Aorta (tissue), 5 donors: ENCODE results near the gene AADACL2. TPM values are rescaled to one million over a fixed set of nuclear protein-coding genes. Genes with fewer than 3 reads are reported as not detected.
"Not testable (repeated sequence)": the region's sequence is repeated elsewhere in the genome, so short reads cannot be mapped to it uniquely, and the experiment has no call there.

Experiments
- ATAC-seq: fragments of 200-7000 bp; cut with Tn5 transposase; one replicate; pipeline ENCODE4 v1.9.1; 2022; ENCODE audit warnings: moderate library complexity; ENCODE audit not compliant: low FRiP score
- DNase-seq, 2 donors: peaks; one replicate each; pipeline ENCODE4 v3.0.0-alpha.2; 2020
- H3K27ac ChIP-seq, 2 donors: one replicate each; pipeline ENCODE4 v1.5.1; 2013; ENCODE audit warnings: low read length in 2 of 2, mild to moderate bottlenecking in 2 of 2, moderate library complexity in 2 of 2, control low read depth in 1 of 2, inconsistent platforms in 1 of 2, low read depth in 1 of 2
- H3K27me3 ChIP-seq, 2 donors: one replicate each; pipeline ENCODE4 v1.6.1; 2013; ENCODE audit warnings: control low read depth in 1 of 2, low read length in 1 of 2, mild to moderate bottlenecking in 1 of 2, moderate library complexity in 1 of 2; ENCODE audit not compliant: insufficient read depth in 2 of 2, control insufficient read depth in 1 of 2
- H3K36me3 ChIP-seq, 2 donors: one replicate each; pipeline ENCODE4 v1.6.1; 2013; ENCODE audit warnings: control low read depth in 1 of 2, low read length in 1 of 2, mild to moderate bottlenecking in 1 of 2; ENCODE audit not compliant: insufficient read depth in 2 of 2, control insufficient read depth in 1 of 2
- H3K4me1 ChIP-seq, 2 donors: one replicate each; pipeline ENCODE4 v1.6.1; 2013; ENCODE audit warnings: low read length in 2 of 2, control low read depth in 1 of 2, mild to moderate bottlenecking in 1 of 2, moderate library complexity in 1 of 2; ENCODE audit not compliant: insufficient read depth in 2 of 2, control insufficient read depth in 1 of 2
- H3K4me3 ChIP-seq, 2 donors: one replicate each; pipeline ENCODE4 v1.5.1; 2013; ENCODE audit warnings: low read length in 2 of 2, control low read depth in 1 of 2, mild to moderate bottlenecking in 1 of 2
- H3K9me3 ChIP-seq: one replicate; pipeline ENCODE4 v1.6.1; 2013; ENCODE audit warnings: mild to moderate bottlenecking, low read length; ENCODE audit not compliant: control insufficient read depth
- WGBS, 2 donors: extraction: QIAGEN DNeasy Blood & Tissue Kit; methylation state at CpG; one replicate each; pipeline ENCODE4 v1.1.7; 2013; 5-methylcytosine and 5-hydroxymethylcytosine counted together
- intact Hi-C, 2 donors: fragments of 100-400 bp; cut with DNase I; formaldehyde crosslinking; loops; one replicate each; pipeline versions ENCODE4 v1.14.2 to v1.15.0; 2022
- polyA plus RNA-seq, 2 donors: library from polyadenylated mRNA; stranded (reverse); fragments of 200-250 nt; gene quantifications; one replicate each; pipeline ENCODE4 v1.2.3, GENCODE V29; 2013
- total RNA-seq, 2 donors: library from RNA; stranded (reverse); fragmentation: NEBNext Ultra II Directional; extraction: Animal tissue kit (Norgen Biotek cat#: 25700); gene quantifications; one replicate each; pipeline ENCODE4 v1.2.1, GENCODE V29; 2021
- donor health status: healthy with polysubstance abuse.
- donor health status: Bipolar disorder and iron deficiency.
- donor health status: DM: no; HTN: no; CAD: no.
- donor health status: DM: no; HTN: no; CAD: no.
- donor health status: DM: yes; HTN: yes; CAD: no.

Gene AADACL2
- total and polyA plus RNA-seq, 4 donors, result 0.24 TPM; not detected in 3

DNA sequence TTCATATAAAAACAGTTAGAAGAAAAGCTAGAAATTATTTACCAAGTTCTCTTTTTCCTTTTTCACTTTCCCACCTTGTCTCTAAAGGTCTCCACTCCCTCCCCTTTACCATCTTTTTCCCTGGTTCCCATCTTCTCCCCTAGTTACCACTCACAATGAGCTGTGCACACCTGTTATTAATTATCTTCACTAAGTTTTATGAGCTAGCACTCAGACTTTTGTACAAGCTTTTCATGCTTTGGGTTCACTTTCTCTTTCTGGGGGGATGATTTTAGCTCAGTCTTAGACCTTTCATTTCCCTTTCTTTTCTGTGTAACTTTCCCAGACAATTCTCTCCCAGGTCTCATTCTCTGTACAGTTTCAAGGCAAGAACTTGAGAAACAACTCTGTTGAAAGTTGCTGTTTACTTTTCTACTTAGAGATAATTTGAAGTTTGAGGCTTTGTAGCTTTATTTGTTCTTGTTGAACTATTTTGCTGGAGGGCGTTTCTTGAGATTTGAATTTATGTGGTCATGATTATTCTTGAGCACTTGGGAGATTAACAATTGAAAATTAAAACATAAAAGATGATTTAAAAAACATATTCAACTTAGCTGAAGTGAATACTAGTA lies 56.2 kb downstream of the AADACL2 start:
- no peaks in the 10 kb centered on the region for H3K27me3 ChIP-seq
- H3K4me1 ChIP-seq, result no peaks in the 10 kb centered on the region
- H3K27ac ChIP-seq, result no peak overlapping the region
- H3K36me3 ChIP-seq, result no peaks in the 10 kb centered on the region
- no peak for DNase-seq
- no peak overlapping the region for H3K4me3 ChIP-seq
- WGBS, 2 donors, result 64 to 67% methylated on average over 1 of the region's 1 CpG
- ATAC-seq, result no peak
- no peaks in the 10 kb centered on the region for H3K9me3 ChIP-seq
- intact Hi-C loops, result no loop called here

DNA sequence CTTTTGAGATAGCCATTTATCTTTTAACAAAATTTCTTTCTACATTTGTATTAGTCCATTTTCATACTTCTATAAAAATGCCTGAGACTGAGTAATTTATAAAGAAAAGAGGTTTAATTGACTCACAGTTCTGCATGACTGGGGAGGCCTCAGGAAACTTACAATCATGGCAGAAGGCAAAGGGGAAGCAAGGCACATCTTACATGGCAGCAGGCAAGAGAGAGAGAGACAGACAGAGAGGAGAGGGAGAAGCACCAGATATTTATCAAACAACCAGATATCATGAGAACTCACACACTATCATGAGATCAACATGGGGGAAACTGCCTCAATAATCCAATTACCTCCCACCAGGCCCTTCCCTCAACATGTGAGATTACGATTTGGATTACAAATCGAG lies 57.0 kb downstream of the AADACL2 start:
- H3K4me1 ChIP-seq, H3K4me3 ChIP-seq, H3K9me3 ChIP-seq, ATAC-seq, DNase-seq, intact Hi-C loops, H3K27ac ChIP-seq, H3K36me3 ChIP-seq, H3K27me3 ChIP-seq: not testable (repeated sequence)
- 93 to 97% methylated on average over 2 of the region's 2 CpGs for WGBS, 2 donors

DNA sequence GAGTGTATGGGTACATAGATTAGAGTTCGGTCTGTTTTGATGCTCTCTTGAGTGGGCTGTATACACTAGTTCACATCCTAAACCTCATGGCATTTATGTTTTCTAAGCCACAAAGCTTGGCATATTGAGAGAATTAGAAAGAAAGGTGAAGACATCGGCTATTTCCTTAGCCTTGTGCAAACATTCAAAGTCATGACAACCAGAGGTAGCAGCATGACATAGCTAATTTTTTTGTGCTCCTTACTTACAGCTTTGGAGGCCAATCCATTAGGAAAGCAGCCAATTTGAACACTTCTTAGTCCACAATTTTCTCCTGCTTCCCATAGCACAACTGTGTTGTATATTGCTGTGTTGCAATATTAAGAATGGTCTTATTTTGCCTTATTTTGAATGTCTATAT lies 58.7 kb downstream of the AADACL2 start:
- Histone ChIP-seq H3K36me3 (no peaks in the 10 kb centered on the region), H3K27me3 (no peaks in the 10 kb centered on the region), H3K4me1 (no peaks in the 10 kb centered on the region), H3K27ac (no peak overlapping the region), H3K9me3 (no peaks in the 10 kb centered on the region), H3K4me3 (no peak overlapping the region)
- DNase-seq, result no peak
- intact Hi-C loops, result no loop called here
- WGBS, 2 donors, result 74 to 80% methylated on average over 2 of the region's 2 CpGs
- ATAC-seq, result no peak

GRCh38 chr3:151793636-151794035 lies 59.9 kb downstream of the AADACL2 start:
- Histone ChIP-seq H3K36me3 (no peaks in the 10 kb centered on the region), H3K4me3 (no peak overlapping the region), H3K9me3 (no peaks in the 10 kb centered on the region), H3K27ac (no peak overlapping the region), H3K4me1 (no peaks in the 10 kb centered on the region), H3K27me3 (no peaks in the 10 kb centered on the region)
- intact Hi-C loops, result no loop called here
- WGBS, 2 donors, result 46 to 66% methylated on average over 2 of the region's 2 CpGs
- ATAC-seq (no peak), DNase-seq (no peak)

DNA sequence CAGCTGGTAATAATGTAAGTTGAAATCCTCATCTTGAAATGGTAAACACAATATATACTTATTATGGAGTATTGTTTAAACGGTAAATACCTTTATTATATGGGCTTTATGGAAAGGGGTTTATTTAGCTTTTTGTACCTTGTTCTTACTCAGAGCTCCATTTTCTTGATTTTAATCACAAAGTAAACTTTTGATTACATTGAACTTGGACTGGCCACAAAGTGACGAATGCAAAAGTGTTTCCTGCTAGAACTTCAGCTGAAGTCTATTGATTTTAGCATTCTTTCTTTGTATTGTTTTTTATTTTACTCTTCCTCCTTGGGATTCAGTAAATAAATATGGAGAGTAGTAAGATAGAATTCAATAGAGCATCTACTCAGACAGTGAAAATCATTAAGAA lies 60.4 kb downstream of the AADACL2 start:
- H3K4me1 ChIP-seq, result no peaks in the 10 kb centered on the region
- intact Hi-C loops, result no loop called here
- ATAC-seq (no peak), DNase-seq (no peak)
- no peaks in the 10 kb centered on the region for H3K9me3 ChIP-seq
- H3K27ac ChIP-seq, result no peak overlapping the region
- 74 to 75% methylated on average over 2 of the region's 2 CpGs for WGBS, 2 donors
- no peaks in the 10 kb centered on the region for H3K27me3 ChIP-seq
- no peaks in the 10 kb centered on the region for H3K36me3 ChIP-seq
- H3K4me3 ChIP-seq, result no peak overlapping the region

GRCh38 chr3:151795276-151795675 lies 61.5 kb downstream of the AADACL2 start:
- ATAC-seq (no peak), DNase-seq (no peak)
- H3K27me3 ChIP-seq, result no peaks in the 10 kb centered on the region
- H3K27ac ChIP-seq, result no peak overlapping the region
- no peaks in the 10 kb centered on the region for H3K4me1 ChIP-seq
- intact Hi-C loops, result no loop called here
- no peaks in the 10 kb centered on the region for H3K36me3 ChIP-seq
- H3K4me3 ChIP-seq, result no peak overlapping the region
- no peaks in the 10 kb centered on the region for H3K9me3 ChIP-seq
- 89 to 90% methylated on average over 4 of the region's 4 CpGs for WGBS, 2 donors

DNA sequence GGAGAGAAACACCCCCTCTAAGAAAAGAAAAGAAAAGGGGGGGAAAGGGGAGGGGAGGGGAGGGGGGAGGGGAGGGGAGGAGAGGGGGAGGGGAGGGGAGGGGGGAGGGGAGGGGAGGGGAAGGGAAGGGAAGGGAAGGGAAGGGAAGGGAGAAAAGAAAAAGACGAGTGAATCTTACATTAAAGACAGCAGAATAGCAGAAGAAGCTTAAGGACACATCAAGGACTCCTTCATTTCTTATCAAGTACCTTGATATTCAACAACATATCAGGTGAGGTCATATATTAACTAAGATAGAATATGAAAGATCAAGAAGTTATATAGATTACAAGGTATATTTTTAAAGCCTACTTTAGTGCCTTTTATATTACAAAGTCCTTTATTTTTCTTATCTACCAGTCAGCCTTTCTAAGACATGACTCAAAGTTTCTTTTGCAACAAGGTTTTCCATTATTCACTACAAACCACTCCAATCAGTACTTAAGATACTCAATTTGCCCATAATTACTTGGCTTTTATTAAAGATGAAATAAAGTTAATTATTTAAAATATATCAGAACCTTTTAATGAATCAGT lies 62.5 kb downstream of the AADACL2 start:
- WGBS, 2 donors, result 44 to 73% methylated on average over 1 of the region's 1 CpG
- H3K27ac ChIP-seq, result no peak overlapping the region
- H3K27me3 ChIP-seq, result no peaks in the 10 kb centered on the region
- no peak overlapping the region for H3K4me3 ChIP-seq
- H3K36me3 ChIP-seq, result no peaks in the 10 kb centered on the region
- no peaks in the 10 kb centered on the region for H3K9me3 ChIP-seq
- intact Hi-C loops, result no loop called here
- no peak for DNase-seq
- ATAC-seq, result no peak
- H3K4me1 ChIP-seq, result no peaks in the 10 kb centered on the region

- Histone ChIP-seq H3K4me1 (no peaks in the 10 kb centered on the region), H3K27ac (no peak overlapping the region), H3K36me3 (no peaks in the 10 kb centered on the region), H3K9me3 (no peaks in the 10 kb centered on the region), H3K27me3 (no peaks in the 10 kb centered on the region), H3K4me3 (no peak overlapping the region)
- no peak for ATAC-seq
- 72% methylated on average over 2 of the region's 2 CpGs for WGBS, 2 donors
- intact Hi-C loops, result no loop called here
- no peak for DNase-seq
These were observed 64.7 kb downstream of the AADACL2 start for GRCh38 chr3:151798466-151798865.

DNA sequence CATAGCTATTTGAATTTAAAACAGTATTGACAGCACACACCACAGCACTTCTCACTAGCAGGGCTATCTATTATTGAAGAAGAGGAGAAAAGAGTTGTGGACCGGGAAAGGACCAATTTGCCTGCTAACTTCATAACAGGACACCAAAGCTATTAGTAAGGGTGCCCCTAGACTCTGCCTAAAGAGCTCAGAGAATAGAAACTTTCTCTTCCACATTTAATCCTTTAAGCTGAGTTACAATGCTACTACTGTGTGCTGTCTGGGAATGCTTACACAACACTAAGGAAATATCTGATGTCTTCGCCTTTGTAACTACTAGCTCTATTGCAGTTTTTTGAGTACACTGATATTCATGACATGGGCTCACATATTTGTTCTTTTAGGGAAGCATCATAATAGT lies 66.7 kb downstream of the AADACL2 start:
- no peaks in the 10 kb centered on the region for H3K9me3 ChIP-seq

More for the DNA sequence above, 66.7 kb downstream of the AADACL2 start:
- Histone ChIP-seq H3K4me1 (no peaks in the 10 kb centered on the region), H3K4me3 (no peak overlapping the region), H3K27ac (no peak overlapping the region), H3K36me3 (no peaks in the 10 kb centered on the region), H3K27me3 (no peaks in the 10 kb centered on the region)
- 64 to 88% methylated on average over 2 of the region's 2 CpGs for WGBS, 2 donors
- ATAC-seq (no peak), DNase-seq (no peak)
- intact Hi-C loops, result no loop called here
